Measurements from ENCODE around the gene PRUNE2. TPM values are rescaled to one million over a fixed set of nuclear protein-coding genes. Genes with fewer than 3 reads are reported as not detected.

Gene PRUNE2
- total and polyA plus RNA-seq, 2 of the 8 experiments (the other 6 are each of a cell fraction or from before 2014, with no cell fraction given), result 5.5 to 13.3 TPM

GRCh38 chr9:76598981-76599380 lies 306.9 kb downstream of the PRUNE2 start:
- Histone ChIP-seq H3K18ac (ENCODE audit: extremely low read depth, low read length) (no peak overlapping the region), H3K14ac (ENCODE audit: insufficient read length) (no peak overlapping the region), H4K8ac (ENCODE audit: extremely low read depth, insufficient read depth, low read length) (no peak overlapping the region), H2BK5ac (ENCODE audit: low read depth, low read length) (no peak overlapping the region), H3K27me3 (replicated peaks in 1 of 4; ENCODE audit: control insufficient read depth in 3 of 4, extremely low read depth in 1 of 4, insufficient read depth in 3 of 4, low read length in 3 of 4) (no peaks in the 10 kb centered on the region), H3K23ac (ENCODE audit: insufficient read length) (no peak overlapping the region), H3K4me2 (ENCODE audit: insufficient read depth in 1 of 2, low read depth in 2 of 2, low read length in 2 of 2) (no peak overlapping the region), H2AFZ (ENCODE audit: low read length) (no peak overlapping the region), H3K4ac (replicated peaks; ENCODE audit: insufficient read length, low read depth, low read length) (no peak overlapping the region), H3K9me3 (ENCODE audit: insufficient read depth in 2 of 2, low read depth in 1 of 2, low read length in 1 of 2) (no peaks in the 10 kb centered on the region), H4K91ac (replicated peaks; ENCODE audit: insufficient read length, low read length) (no peak overlapping the region), H2BK20ac (ENCODE audit: low read length) (no peak overlapping the region), H3K4me1 (replicated peaks in 1 of 4; ENCODE audit: control insufficient read depth in 3 of 4, insufficient read depth in 4 of 4, low read length in 3 of 4) (peaks cover 3 to 13% (median 8%) of the 10 kb centered on the region in 4 experiments), H4K20me1 (replicated peaks in 1 of 2; ENCODE audit: control insufficient read depth in 1 of 2, insufficient read depth in 2 of 2, low read length in 2 of 2) (no peaks in the 10 kb centered on the region), H3K79me2 (ENCODE audit: control insufficient read depth in 1 of 2, insufficient read depth in 2 of 2, low read length in 2 of 2) (no peaks in the 10 kb centered on the region), H3K56ac (replicated peaks; ENCODE audit: insufficient read length, low read depth, low read length) (no peak overlapping the region), H3K4me3 (ENCODE audit: extremely low read depth in 1 of 4, insufficient read depth in 2 of 4, low read depth in 3 of 4, low read length in 4 of 4) (no peak overlapping the region), H2AK5ac (ENCODE audit: low read depth, low read length) (no peak overlapping the region), H4K5ac (ENCODE audit: insufficient read length, low read depth, low read length) (no peak overlapping the region), H3K36me3 (ENCODE audit: control insufficient read depth in 2 of 4, insufficient read depth in 4 of 4, low read length in 3 of 4) (peaks cover 0 to 3% (median 0%) of the 10 kb centered on the region in 4 experiments; a peak in 1 of 8 replicates), H3K23me2 (ENCODE audit: low read depth, low read length) (no peaks in the 10 kb centered on the region; the same call in 1 of the 2 replicates), H2BK15ac (ENCODE audit: low read length) (no peak overlapping the region), H3K79me1 (ENCODE audit: low read depth, low read length) (no peaks in the 10 kb centered on the region), H2BK120ac (replicated peaks; ENCODE audit: low read depth, low read length) (no peak overlapping the region), H2BK12ac (ENCODE audit: low read depth, low read length) (no peak overlapping the region), H3K9ac (replicated peaks in 1 of 4; ENCODE audit: extremely low read depth in 1 of 4, low read depth in 3 of 4, low read length in 3 of 4) (no peak overlapping the region), H3K27ac (ENCODE audit: low read depth, low read length) (no peak overlapping the region)
- ChIA-PET CTCF (ENCODE audit: partially characterized antibody) (interaction anchor here (1.1 kb wide), 1 partner anchor 150 kb away, joined by 3 read pairs; no protein-coding TSS in a partner anchor), POLR2A (ENCODE audit: partially characterized antibody) (no interaction called here)
- FAIRE-seq (no peak), DNase-seq (ENCODE audit: low read depth in 1 of 2, low spot score in 2 of 2) (no peak)
- 91% methylated on average over 4 of the region's 4 CpGs; no CpG with 5 or more reads in 1 of the 2 experiments for WGBS, 2 experiments (ENCODE audit: extremely low coverage in 1 of 2, insufficient coverage in 1 of 2, insufficient read length in 1 of 2, insufficient replicate concordance in 2 of 2, low coverage in 1 of 2, low lambda C conversion rate in 2 of 2, missing lambda C conversion rate in 1 of 2)
- TF ChIP-seq YY1 (IDR thresholded peaks at IDR 0.05; ENCODE audit: low read depth, low read length), result no peak
- TF ChIP-seq E2F6 (IDR thresholded peaks at IDR 0.05), result no peak
- no peak for TF ChIP-seq BRCA1 (IDR thresholded peaks at IDR 0.05; ENCODE audit: low read depth, low read length)
- TF ChIP-seq CREB1 (IDR thresholded peaks at IDR 0.05), result no peak
- no peak for TF ChIP-seq KDM5A (IDR thresholded peaks at IDR 0.05; ENCODE audit: low read length)
- TF ChIP-seq CTBP2 (IDR thresholded peaks at IDR 0.05; ENCODE audit: borderline replicate concordance, insufficient read depth, insufficient read length, low read length), result no peak
- no peak for TF ChIP-seq ATF3 (IDR thresholded peaks at IDR 0.05; ENCODE audit: insufficient read depth, low read depth, low read length)
- TF ChIP-seq CHD2 (IDR thresholded peaks at IDR 0.05; ENCODE audit: low read length), result no peak
- TF ChIP-seq NANOG (IDR thresholded peaks at IDR 0.05; ENCODE audit: insufficient read depth, low read depth, low read length, poor library complexity, severe bottlenecking), result no peak
- no peak for TF ChIP-seq SP4 (IDR thresholded peaks at IDR 0.05; ENCODE audit: low read length)
- TF ChIP-seq SP2 (IDR thresholded peaks at IDR 0.05; ENCODE audit: low read length), result no peak
- TF ChIP-seq ASH2L (IDR thresholded peaks at IDR 0.05; ENCODE audit: low read length), result no peak
- TF ChIP-seq CEBPB (IDR thresholded peaks at IDR 0.05; ENCODE audit: low read depth, low read length), result no peak

Data from H1 (cell line).